NCI-H226 (cell line): Measurements from ENCODE around the gene APOBEC3H.
"Not testable (repeated sequence)": the region's sequence is repeated elsewhere in the genome, so short reads cannot be mapped to it uniquely, and the experiment has no call there.

ENCODE experiments used
- DNase-seq: peaks from one replicate; pipeline ENCODE4 v3.0.0-alpha.2; 2015

APOBEC3H gene

GRCh38 chr22:39097098-39098020 is at the start of gene APOBEC3H:
TSS of gene APOBEC3H (plus strand) at chr22:39097244. CDS start at chr22:39100279, 3,035 bp downstream.
- no peak for DNase-seq

GRCh38 chr22:39049486-39049885 is 47.6 kb upstream of the APOBEC3H start:
- not testable (repeated sequence) for DNase-seq

- DNase-seq, result not testable (repeated sequence)
These were observed 45.1 kb upstream of the APOBEC3H start for GRCh38 chr22:39051844-39052495.

GRCh38 chr22:39055658-39056057 is 41.4 kb upstream of the APOBEC3H start:
- no peak for DNase-seq

- not testable (repeated sequence) for DNase-seq
These were observed 35.8 kb upstream of the APOBEC3H start for GRCh38 chr22:39061290-39061689.

GRCh38 chr22:39061951-39062350 is 35.1 kb upstream of the APOBEC3H start:
- DNase-seq, result not testable (repeated sequence)

GRCh38 chr22:39063904-39064303 is 33.1 kb upstream of the APOBEC3H start:
- not testable (repeated sequence) for DNase-seq

GRCh38 chr22:39066442-39067276 is 30.4 kb upstream of the APOBEC3H start:
- DNase-seq, result not testable (repeated sequence)

GRCh38 chr22:39068033-39068785 is 28.8 kb upstream of the APOBEC3H start:
- no peak for DNase-seq

- DNase-seq, result no peak
These were observed 26.9 kb upstream of the APOBEC3H start for GRCh38 chr22:39070186-39070585.

- DNase-seq, result not testable (repeated sequence)
These were observed 24.5 kb upstream of the APOBEC3H start for GRCh38 chr22:39072581-39072981.

- no peak for DNase-seq
These were observed 23.1 kb upstream of the APOBEC3H start for GRCh38 chr22:39073981-39074380.

- not testable (repeated sequence) for DNase-seq
These were observed 20.7 kb upstream of the APOBEC3H start for GRCh38 chr22:39076155-39077025.

- not testable (repeated sequence) for DNase-seq
These were observed 19.8 kb upstream of the APOBEC3H start, which contains the start of gene APOBEC3G for GRCh38 chr22:39077026-39077840. TSS of gene APOBEC3G (plus strand) at chr22:39077275. CDS start at chr22:39077362, 87 bp downstream.

- not testable (repeated sequence) for DNase-seq
These were observed 19.1 kb upstream of the APOBEC3H start for GRCh38 chr22:39077912-39078311.

GRCh38 chr22:39078329-39078728 is 18.7 kb upstream of the APOBEC3H start:
- DNase-seq, result no peak

GRCh38 chr22:39079054-39079637 is 17.9 kb upstream of the APOBEC3H start:
- DNase-seq, result not testable (repeated sequence)

GRCh38 chr22:39080052-39080762 is 16.8 kb upstream of the APOBEC3H start:
- DNase-seq, result no peak

GRCh38 chr22:39081016-39081415 is 16.0 kb upstream of the APOBEC3H start:
- no peak for DNase-seq
